ENCODE measurements around the gene ARSJ. TPM values are rescaled to one million over a fixed set of nuclear protein-coding genes. Genes with fewer than 3 reads are reported as not detected.

Gene ARSJ
- polyA plus RNA-seq (2012; ENCODE audit: insufficient read depth, insufficient read length, low read depth), result 2.4 TPM

- no peaks in the 10 kb centered on the region for H3K36me3 ChIP-seq
- H3K4me3 ChIP-seq (ENCODE audit: low read depth, low read length), result peak within 1 kb of the TSS; percentile 85
- no peaks in the 10 kb centered on the region for H3K27me3 ChIP-seq
- no peaks in the 10 kb centered on the region for H3K4me1 ChIP-seq
- no peaks in the 10 kb centered on the region for H3K9me3 ChIP-seq
- TF ChIP-seq CTCF (IDR thresholded peaks at IDR 0.05; ENCODE audit: low read depth, low read length), result peak; percentile 10; the same call in 1 of the 2 replicates
- DNase-seq, result peak; percentile 58
Measured at GRCh38 chr4:113979148-113979904, at the start of gene ARSJ. ARSJ (minus strand) TSS chr4:113979647; CDS start chr4:113978834, 813 bp downstream.

- no peaks in the 10 kb centered on the region for H3K36me3 ChIP-seq
- H3K27me3 ChIP-seq, result no peaks in the 10 kb centered on the region
- no peak for DNase-seq
- no peaks in the 10 kb centered on the region for H3K9me3 ChIP-seq
- H3K4me3 ChIP-seq (ENCODE audit: low read depth, low read length), result no peak overlapping the region
- H3K4me1 ChIP-seq, result no peaks in the 10 kb centered on the region
- TF ChIP-seq CTCF (IDR thresholded peaks at IDR 0.05; ENCODE audit: low read depth, low read length), result no peak
Measured at GRCh38 chr4:114028071-114028470, 48.6 kb upstream of the ARSJ start.

GRCh38 chr4:114027596-114027995 lies 48.1 kb upstream of the ARSJ start:
- H3K36me3 ChIP-seq, result no peaks in the 10 kb centered on the region
- no peaks in the 10 kb centered on the region for H3K9me3 ChIP-seq
- no peak overlapping the region for H3K4me3 ChIP-seq (ENCODE audit: low read depth, low read length)
- H3K4me1 ChIP-seq, result no peaks in the 10 kb centered on the region
- no peak for TF ChIP-seq CTCF (IDR thresholded peaks at IDR 0.05; ENCODE audit: low read depth, low read length)
- no peaks in the 10 kb centered on the region for H3K27me3 ChIP-seq
- DNase-seq, result no peak

- H3K4me3 ChIP-seq (ENCODE audit: low read depth, low read length), result no peak overlapping the region
- no peaks in the 10 kb centered on the region for H3K36me3 ChIP-seq
- H3K27me3 ChIP-seq, result no peaks in the 10 kb centered on the region
- no peaks in the 10 kb centered on the region for H3K4me1 ChIP-seq
- no peak for TF ChIP-seq CTCF (IDR thresholded peaks at IDR 0.05; ENCODE audit: low read depth, low read length)
- DNase-seq, result no peak
- no peaks in the 10 kb centered on the region for H3K9me3 ChIP-seq
Measured at GRCh38 chr4:114026447-114026846, 47.0 kb upstream of the ARSJ start.

GRCh38 chr4:114025176-114025777 lies 45.8 kb upstream of the ARSJ start:
- no peaks in the 10 kb centered on the region for H3K27me3 ChIP-seq
- DNase-seq, result no peak
- TF ChIP-seq CTCF (IDR thresholded peaks at IDR 0.05; ENCODE audit: low read depth, low read length), result no peak
- no peak overlapping the region for H3K4me3 ChIP-seq (ENCODE audit: low read depth, low read length)
- no peaks in the 10 kb centered on the region for H3K36me3 ChIP-seq
- H3K9me3 ChIP-seq, result no peaks in the 10 kb centered on the region
- no peaks in the 10 kb centered on the region for H3K4me1 ChIP-seq

- no peak overlapping the region for H3K4me3 ChIP-seq (ENCODE audit: low read depth, low read length)
- no peaks in the 10 kb centered on the region for H3K4me1 ChIP-seq
- H3K36me3 ChIP-seq, result no peaks in the 10 kb centered on the region
- TF ChIP-seq CTCF (IDR thresholded peaks at IDR 0.05; ENCODE audit: low read depth, low read length), result no peak
- no peaks in the 10 kb centered on the region for H3K9me3 ChIP-seq
- H3K27me3 ChIP-seq, result no peaks in the 10 kb centered on the region
- DNase-seq, result no peak
Measured at GRCh38 chr4:114021451-114021850, 42.0 kb upstream of the ARSJ start.

All from BE2C (cell line).